HepG2 (cell line): ENCODE results near the gene ABCB9.

Source experiments
- BHLHE40 ChIP-seq: IDR thresholded peaks from 2 replicates; pipeline ENCODE4 v1.6.1; 2011; ENCODE audit warnings: low read length, improper control_type of control experiment
- CTCF ChIP-seq: sonication (generic); formaldehyde crosslinking; IDR thresholded peaks from 2 replicates; pipeline ENCODE4 v1.5.0; 2020; ENCODE audit warnings: mild to moderate bottlenecking, missing genetic modification reagents, moderate library complexity
- EP300 ChIP-seq, 3 experiments: sonication (generic) in 1 of 3; formaldehyde crosslinking in 1 of 3; IDR thresholded peaks; 2 replicates each; pipeline versions ENCODE4 v1.5.1 to v1.6.1; 2011 to 2020; ENCODE audit warnings: low read depth in 2 of 3, low read length in 2 of 3, borderline replicate concordance in 1 of 3, improper control_type of control experiment in 1 of 3, mild to moderate bottlenecking in 1 of 3, missing genetic modification reagents in 1 of 3, moderate library complexity in 1 of 3
- IRF2 ChIP-seq: IDR thresholded peaks from 2 replicates; pipeline ENCODE4 v1.6.1; 2018; ENCODE audit warnings: missing genetic modification reagents, missing compliant biosample characterization
- NR1H2 ChIP-seq: sonication (generic); formaldehyde crosslinking; IDR thresholded peaks from 2 replicates; pipeline ENCODE4 v1.8.1; 2022; ENCODE audit warnings: low read depth, missing genetic modification reagents, borderline replicate concordance
- POGK ChIP-seq: sonication (generic); formaldehyde crosslinking; conservative IDR thresholded peaks from 2 replicates; pipeline ENCODE4 v1.8.0; 2022; ENCODE audit warnings: mild to moderate bottlenecking, moderate library complexity, missing genetic modification reagents
- POLR2AphosphoS5 ChIP-seq: IDR thresholded peaks from 2 replicates; pipeline ENCODE4 v1.6.1; 2012; ENCODE audit warnings: low read depth, low read length
- RAD21 ChIP-seq: fragments of 450-650 bp; formaldehyde crosslinking; IDR thresholded peaks from 2 replicates; pipeline ENCODE4 v1.5.0; 2020; ENCODE audit warnings: mild to moderate bottlenecking
- SMAD3 ChIP-seq: sonication (generic); formaldehyde crosslinking; IDR thresholded peaks from 2 replicates; pipeline ENCODE4 v1.4.0; 2020; ENCODE audit warnings: missing genetic modification reagents
- SMARCC2 ChIP-seq: fragments of 450-650 bp; IDR thresholded peaks from 2 replicates; pipeline ENCODE4 v1.6.1; 2017; ENCODE audit warnings: antibody characterized with exemption, mild to moderate bottlenecking
- SP1 ChIP-seq, 2 experiments: fragments of 450-650 bp in 1 of 2; sonication (generic) in 1 of 2; formaldehyde crosslinking in 1 of 2; IDR thresholded peaks; 2 replicates each; pipeline versions ENCODE4 v1.4.0 to v1.6.1; 2016 to 2020; ENCODE audit warnings: missing genetic modification reagents in 1 of 2
- USF2 ChIP-seq, 2 experiments: sonication (generic) in 1 of 2; formaldehyde crosslinking in 1 of 2; IDR thresholded peaks; 2 replicates each; pipeline versions ENCODE4 v1.5.1 to v1.6.1; 2011 to 2020; ENCODE audit warnings: borderline replicate concordance in 1 of 2, low read depth in 1 of 2, low read length in 1 of 2, mild to moderate bottlenecking in 1 of 2, missing genetic modification reagents in 1 of 2, moderate library complexity in 1 of 2
- ZBTB1 ChIP-seq: sonication (generic); formaldehyde crosslinking; IDR thresholded peaks from 2 replicates; pipeline ENCODE4 v1.4.0; 2020; ENCODE audit warnings: missing genetic modification reagents, borderline replicate concordance
- ZNF674 ChIP-seq: sonication (generic); formaldehyde crosslinking; IDR thresholded peaks from 2 replicates; pipeline ENCODE4 v1.5.0; 2020; ENCODE audit warnings: low read depth, mild to moderate bottlenecking, missing genetic modification reagents

GRCh38 chr12:122886851-122887818, 79.1 kb downstream of the ABCB9 start:
- TF ChIP-seq SP1 (IDR thresholded peaks at IDR 0.05) (no peak), SP1 (CRISPR knock-in tag; IDR thresholded peaks at IDR 0.05) (no peak), ZBTB1 (CRISPR knock-in tag) (no peak), SMAD3 (CRISPR knock-in tag) (no peak), ZNF674 (CRISPR knock-in tag) (no peak), POLR2AphosphoS5 (no peak), CTCF (CRISPR knock-in tag) (no peak), POGK (CRISPR knock-in tag) (no peak), BHLHE40 (no peak), IRF2 (no peak), USF2 (IDR thresholded peaks at IDR 0.05; ENCODE audit: low read depth, low read length) (no peak), USF2 (CRISPR knock-in tag; IDR thresholded peaks at IDR 0.05; ENCODE audit: borderline replicate concordance) (no peak), RAD21 (CRISPR knock-in tag) (no peak), NR1H2 (CRISPR knock-in tag) (no peak), EP300 (IDR thresholded peaks at IDR 0.05; ENCODE audit: low read depth in 2 of 2, low read length in 2 of 2) (no peak), EP300 (CRISPR knock-in tag; IDR thresholded peaks at IDR 0.05; ENCODE audit: borderline replicate concordance) (no peak), SMARCC2 (no peak)
